ENCODE results near the gene JCHAIN.

The JCHAIN gene

GRCh38 chr4:70678383-70678999 is 12.2 kb upstream of the JCHAIN start:
- no peak overlapping the region for H3K9ac ChIP-seq (ENCODE audit: low read depth, low read length, poor library complexity, severe bottlenecking)
- no peaks in the 10 kb centered on the region for H3K9me3 ChIP-seq (ENCODE audit: insufficient read depth, low read depth, low read length)
- TF ChIP-seq EZH2phosphoT487 (IDR thresholded peaks at IDR 0.05; ENCODE audit: borderline replicate concordance) = peak; percentile 20; the same call in 1 of the 2 replicates
- TF ChIP-seq, protein P1, sequence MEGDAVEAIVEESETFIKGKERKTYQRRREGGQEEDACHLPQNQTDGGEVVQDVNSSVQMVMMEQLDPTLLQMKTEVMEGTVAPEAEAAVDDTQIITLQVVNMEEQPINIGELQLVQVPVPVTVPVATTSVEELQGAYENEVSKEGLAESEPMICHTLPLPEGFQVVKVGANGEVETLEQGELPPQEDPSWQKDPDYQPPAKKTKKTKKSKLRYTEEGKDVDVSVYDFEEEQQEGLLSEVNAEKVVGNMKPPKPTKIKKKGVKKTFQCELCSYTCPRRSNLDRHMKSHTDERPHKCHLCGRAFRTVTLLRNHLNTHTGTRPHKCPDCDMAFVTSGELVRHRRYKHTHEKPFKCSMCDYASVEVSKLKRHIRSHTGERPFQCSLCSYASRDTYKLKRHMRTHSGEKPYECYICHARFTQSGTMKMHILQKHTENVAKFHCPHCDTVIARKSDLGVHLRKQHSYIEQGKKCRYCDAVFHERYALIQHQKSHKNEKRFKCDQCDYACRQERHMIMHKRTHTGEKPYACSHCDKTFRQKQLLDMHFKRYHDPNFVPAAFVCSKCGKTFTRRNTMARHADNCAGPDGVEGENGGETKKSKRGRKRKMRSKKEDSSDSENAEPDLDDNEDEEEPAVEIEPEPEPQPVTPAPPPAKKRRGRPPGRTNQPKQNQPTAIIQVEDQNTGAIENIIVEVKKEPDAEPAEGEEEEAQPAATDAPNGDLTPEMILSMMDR (conservative IDR thresholded peaks at IDR 0.05; ENCODE audit: low read length) = no peak
- H3K4me2 ChIP-seq (ENCODE audit: low read depth, low read length, poor library complexity, severe bottlenecking) = peak overlapping the region; percentile 53
- H3K27me3 ChIP-seq (ENCODE audit: insufficient read depth, low read length, poor library complexity, severe bottlenecking) = no peaks in the 10 kb centered on the region
- no peaks in the 10 kb centered on the region for H3K9me2 ChIP-seq (replicated peaks; ENCODE audit: low read depth, low read length)
- no peaks in the 10 kb centered on the region for H3K79me2 ChIP-seq (ENCODE audit: insufficient read depth, low read length)
- H2AFZ ChIP-seq (ENCODE audit: low read length) = no peak overlapping the region
- peaks cover 28% of the 10 kb centered on the region for H3K4me1 ChIP-seq (ENCODE audit: insufficient read depth, low read length, poor library complexity, severe bottlenecking)
- peak overlapping the region; percentile 11 for H3K4me3 ChIP-seq (ENCODE audit: low read length, poor library complexity, severe bottlenecking)
- H3F3A ChIP-seq (ENCODE audit: low read depth) = peaks cover 5% of the 10 kb centered on the region; the same call in 1 of the 2 replicates
- H4K20me1 ChIP-seq (ENCODE audit: insufficient read depth, low read length, poor library complexity, severe bottlenecking) = no peaks in the 10 kb centered on the region
- H3K36me3 ChIP-seq (ENCODE audit: insufficient read depth, low read length) = no peaks in the 10 kb centered on the region

DNA sequence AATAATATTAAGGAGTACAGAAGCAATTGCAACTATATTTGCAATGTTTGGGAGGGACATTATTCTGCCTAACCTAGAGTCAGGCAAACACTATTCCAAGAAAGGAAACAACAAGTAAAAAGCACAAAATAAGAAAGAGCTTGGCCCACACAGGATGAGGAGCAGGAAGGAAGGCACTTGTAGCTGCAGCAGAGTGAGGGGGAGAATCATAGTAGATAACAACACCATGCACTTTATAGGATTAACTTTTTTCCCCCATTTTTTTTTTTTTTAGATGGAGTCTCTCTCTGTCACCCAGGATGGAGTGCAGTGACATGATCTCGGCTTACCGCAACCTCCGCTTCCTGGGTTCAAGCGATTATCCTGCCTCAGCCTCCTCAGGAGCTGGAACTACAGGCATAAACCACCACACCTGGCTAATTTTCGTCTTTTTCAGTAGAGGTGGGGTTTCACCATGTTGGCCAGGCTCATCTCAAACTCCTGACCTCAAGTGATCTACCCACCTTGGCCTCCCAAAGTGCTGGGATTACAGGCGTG is 10.3 kb upstream of the JCHAIN start:
- H3K4me3 ChIP-seq (ENCODE audit: low read length, poor library complexity, severe bottlenecking) = no peak overlapping the region
- no peaks in the 10 kb centered on the region for H3K79me2 ChIP-seq (ENCODE audit: insufficient read depth, low read length)
- TF ChIP-seq, protein P1 (conservative IDR thresholded peaks at IDR 0.05; ENCODE audit: low read length) = no peak
- no peak for TF ChIP-seq EZH2phosphoT487 (IDR thresholded peaks at IDR 0.05; ENCODE audit: borderline replicate concordance)
- no peaks in the 10 kb centered on the region for H3K36me3 ChIP-seq (ENCODE audit: insufficient read depth, low read length)
- no peak overlapping the region for H3K4me2 ChIP-seq (ENCODE audit: low read depth, low read length, poor library complexity, severe bottlenecking)
- H3K9ac ChIP-seq (ENCODE audit: low read depth, low read length, poor library complexity, severe bottlenecking) = no peak overlapping the region
- H4K20me1 ChIP-seq (ENCODE audit: insufficient read depth, low read length, poor library complexity, severe bottlenecking) = no peaks in the 10 kb centered on the region
- H3K9me2 ChIP-seq (replicated peaks; ENCODE audit: low read depth, low read length) = no peaks in the 10 kb centered on the region
- H2AFZ ChIP-seq (ENCODE audit: low read length) = no peak overlapping the region
- H3K9me3 ChIP-seq (ENCODE audit: insufficient read depth, low read depth, low read length) = no peaks in the 10 kb centered on the region
- H3K4me1 ChIP-seq (ENCODE audit: insufficient read depth, low read length, poor library complexity, severe bottlenecking) = peaks cover 28% of the 10 kb centered on the region
- no peaks in the 10 kb centered on the region for H3K27me3 ChIP-seq (ENCODE audit: insufficient read depth, low read length, poor library complexity, severe bottlenecking)
- peaks cover 5% of the 10 kb centered on the region; the same call in 1 of the 2 replicates for H3F3A ChIP-seq (ENCODE audit: low read depth)

DNA sequence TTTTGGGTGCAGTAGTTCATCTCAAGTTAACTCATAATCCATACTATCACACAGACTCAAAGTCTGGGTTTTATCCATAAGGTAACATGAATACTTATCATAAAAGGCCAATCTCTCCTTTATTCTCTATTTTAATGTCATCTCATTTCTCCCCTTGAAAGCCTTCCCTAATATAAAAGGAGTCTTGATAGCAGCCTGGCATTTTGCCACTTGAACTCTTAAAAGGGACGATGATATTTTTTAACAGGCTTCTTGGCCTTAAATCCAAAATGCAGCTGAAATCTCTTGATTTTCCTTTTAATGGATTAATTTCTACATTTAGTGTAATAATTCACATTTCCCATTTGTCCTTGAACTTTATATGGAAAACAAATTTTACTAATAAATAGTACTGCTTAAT is 8.4 kb upstream of the JCHAIN start:
- Histone ChIP-seq H3K9me2 (replicated peaks; ENCODE audit: low read depth, low read length) (no peaks in the 10 kb centered on the region), H3K4me1 (ENCODE audit: insufficient read depth, low read length, poor library complexity, severe bottlenecking) (peaks cover 28% of the 10 kb centered on the region), H3K4me2 (ENCODE audit: low read depth, low read length, poor library complexity, severe bottlenecking) (no peak overlapping the region), H3K9ac (ENCODE audit: low read depth, low read length, poor library complexity, severe bottlenecking) (no peak overlapping the region), H4K20me1 (ENCODE audit: insufficient read depth, low read length, poor library complexity, severe bottlenecking) (no peaks in the 10 kb centered on the region), H3K4me3 (ENCODE audit: low read length, poor library complexity, severe bottlenecking) (no peak overlapping the region), H3K79me2 (ENCODE audit: insufficient read depth, low read length) (no peaks in the 10 kb centered on the region), H3K27me3 (ENCODE audit: insufficient read depth, low read length, poor library complexity, severe bottlenecking) (no peaks in the 10 kb centered on the region), H3F3A (ENCODE audit: low read depth) (peaks cover 5% of the 10 kb centered on the region; the same call in 1 of the 2 replicates), H2AFZ (ENCODE audit: low read length) (no peak overlapping the region), H3K36me3 (ENCODE audit: insufficient read depth, low read length) (no peaks in the 10 kb centered on the region), H3K9me3 (ENCODE audit: insufficient read depth, low read depth, low read length) (no peaks in the 10 kb centered on the region)
- TF ChIP-seq EZH2phosphoT487 (IDR thresholded peaks at IDR 0.05; ENCODE audit: borderline replicate concordance) = no peak
- TF ChIP-seq, protein P1 (conservative IDR thresholded peaks at IDR 0.05; ENCODE audit: low read length) = no peak
